H9 (cell line): Measurements from ENCODE around the gene FBXO17. TPM values are rescaled to one million over a fixed set of nuclear protein-coding genes. Genes with fewer than 3 reads are reported as not detected.

ENCODE experiments used
- DNase-seq: peaks from one replicate; pipeline ENCODE4 v3.0.0-alpha.2; 2017
- H2AFZ ChIP-seq: one replicate; pipeline ENCODE4 v1.6.1; 2013; ENCODE audit warnings: mild to moderate bottlenecking, low read length, control low read depth, moderate library complexity
- H2AK5ac ChIP-seq: 2 replicates; pipeline ENCODE4 v1.6.1; 2013; ENCODE audit warnings: low read length, control low read depth, mixed read lengths; ENCODE audit not compliant: insufficient read length
- H2BK120ac ChIP-seq: one replicate; pipeline ENCODE4 v1.6.1; 2013; ENCODE audit warnings: low read depth, mild to moderate bottlenecking, low read length, control low read depth, inconsistent platforms; ENCODE audit not compliant: poor library complexity, severe bottlenecking
- H2BK12ac ChIP-seq: 2 replicates; pipeline ENCODE4 v1.6.1; 2013; ENCODE audit warnings: low read length, control low read depth, mixed read lengths, low read depth; ENCODE audit not compliant: insufficient read length
- H2BK15ac ChIP-seq: 2 replicates; pipeline ENCODE4 v1.6.1; 2013; ENCODE audit warnings: low read depth, low read length, control low read depth
- H2BK20ac ChIP-seq: one replicate; pipeline ENCODE4 v1.6.1; 2013; ENCODE audit warnings: low read depth, mild to moderate bottlenecking, low read length, control low read depth, inconsistent platforms; ENCODE audit not compliant: poor library complexity, severe bottlenecking
- H2BK5ac ChIP-seq: 2 replicates; pipeline ENCODE4 v1.6.1; 2013; ENCODE audit warnings: low read length, control low read depth, mixed read lengths; ENCODE audit not compliant: insufficient read length
- H3K14ac ChIP-seq: 2 replicates; pipeline ENCODE4 v1.6.1; 2013; ENCODE audit warnings: low read length, control low read depth; ENCODE audit not compliant: insufficient read depth
- H3K18ac ChIP-seq: 2 replicates; pipeline ENCODE4 v1.6.1; 2013; ENCODE audit warnings: low read depth, mild to moderate bottlenecking, mixed read lengths, low read length, control low read depth; ENCODE audit not compliant: insufficient read length
- H3K23ac ChIP-seq: 2 replicates; pipeline ENCODE4 v1.6.1; 2013; ENCODE audit warnings: low read length, control low read depth, mixed read lengths, low read depth; ENCODE audit not compliant: insufficient read length
- H3K23me2 ChIP-seq: 2 replicates; pipeline ENCODE4 v1.6.1; 2013; ENCODE audit warnings: low read depth, mild to moderate bottlenecking, mixed read lengths, low read length, control low read depth; ENCODE audit not compliant: insufficient read length, poor library complexity, severe bottlenecking
- H3K27ac ChIP-seq: 2 replicates; pipeline ENCODE4 v1.5.1; 2013; ENCODE audit warnings: low read length, control low read depth, mixed read lengths, low read depth; ENCODE audit not compliant: insufficient read length
- H3K27me3 ChIP-seq: 2 replicates; pipeline ENCODE4 v1.6.1; 2013; ENCODE audit warnings: low read length, control low read depth, inconsistent platforms; ENCODE audit not compliant: insufficient read depth
- H3K4ac ChIP-seq: 2 replicates; pipeline ENCODE4 v1.6.1; 2013; ENCODE audit warnings: low read depth, mild to moderate bottlenecking, control low read depth, inconsistent platforms, low read length, moderate library complexity
- H3K4me1 ChIP-seq: 2 replicates; pipeline ENCODE4 v1.6.1; 2013; ENCODE audit warnings: low read length, control low read depth, inconsistent platforms; ENCODE audit not compliant: insufficient read depth
- H3K4me2 ChIP-seq: 2 replicates; pipeline ENCODE4 v1.6.1; 2013; ENCODE audit warnings: low read length, control low read depth, mixed read lengths; ENCODE audit not compliant: insufficient read length, insufficient read depth
- H3K56ac ChIP-seq: 2 replicates; pipeline ENCODE4 v1.6.1; 2013; ENCODE audit warnings: low read depth, mild to moderate bottlenecking, mixed read lengths, low read length, control low read depth; ENCODE audit not compliant: insufficient read length
- H3K79me1 ChIP-seq: 2 replicates; pipeline ENCODE4 v1.6.1; 2013; ENCODE audit warnings: low read depth, mild to moderate bottlenecking, moderate library complexity, low read length, control low read depth, inconsistent platforms; ENCODE audit not compliant: insufficient read depth, poor library complexity, severe bottlenecking
- H3K79me2 ChIP-seq: 2 replicates; pipeline ENCODE4 v1.6.1; 2013; ENCODE audit warnings: low read length, control low read depth, inconsistent platforms; ENCODE audit not compliant: insufficient read depth
- H3K9ac ChIP-seq: 2 replicates; pipeline ENCODE4 v1.6.1; 2013; ENCODE audit warnings: low read length, control low read depth, mixed read lengths; ENCODE audit not compliant: insufficient read length; ENCODE audit errors: extremely low read depth
- H3K9me3 ChIP-seq: one replicate; pipeline ENCODE4 v1.6.1; 2013; ENCODE audit warnings: low read depth, low read length, inconsistent platforms; ENCODE audit not compliant: control insufficient read depth
- H3T11ph ChIP-seq: one replicate; pipeline ENCODE4 v1.6.1; 2013; ENCODE audit warnings: mild to moderate bottlenecking, low read length, control low read depth, inconsistent platforms
- H4K20me1 ChIP-seq: one replicate; pipeline ENCODE4 v1.6.1; 2013; ENCODE audit not compliant: control insufficient read depth, insufficient read length, insufficient read depth
- H4K5ac ChIP-seq: 2 replicates; pipeline ENCODE4 v1.6.1; 2013; ENCODE audit warnings: low read depth, mild to moderate bottlenecking, mixed read lengths, low read length, control low read depth; ENCODE audit not compliant: insufficient read length
- H4K8ac ChIP-seq: replicated peaks from 2 replicates; pipeline ENCODE4 v1.6.1; 2013; ENCODE audit warnings: low read length, control low read depth, mixed read lengths, low read depth; ENCODE audit not compliant: insufficient read length
- H4K91ac ChIP-seq: 2 replicates; pipeline ENCODE4 v1.6.1; 2013; ENCODE audit warnings: low read depth, mild to moderate bottlenecking, moderate library complexity, mixed read lengths, low read length, control low read depth; ENCODE audit not compliant: insufficient read length
- H3K27ac Mint-ChIP-seq, 3 experiments: 2 replicates in 2 of 3; 3 replicates in 1 of 3; pipeline ENCODE4 v1.8.0; 2020 to 2021; ENCODE audit warnings: mixed read lengths in 3 of 3, mild to moderate bottlenecking in 1 of 3, moderate library complexity in 1 of 3
- H3K27me3 Mint-ChIP-seq: 2 replicates; pipeline ENCODE4 v1.8.0; 2021; ENCODE audit warnings: low read depth, mild to moderate bottlenecking, moderate library complexity, mixed read lengths
- H3K36me3 Mint-ChIP-seq, 3 experiments: 2 replicates in 2 of 3; 3 replicates in 1 of 3; pipeline ENCODE4 v1.8.0; 2020 to 2021; ENCODE audit warnings: low read depth in 3 of 3, mixed read lengths in 3 of 3; ENCODE audit not compliant: insufficient read depth in 1 of 3
- H3K4me1 Mint-ChIP-seq, 2 experiments: 2 replicates each; pipeline ENCODE4 v1.8.0; 2020; ENCODE audit warnings: mixed read lengths in 2 of 2
- H3K4me3 Mint-ChIP-seq, 2 experiments: 2 replicates in 1 of 2; 3 replicates in 1 of 2; pipeline ENCODE4 v1.8.0; 2020 to 2021; ENCODE audit warnings: mild to moderate bottlenecking in 2 of 2, mixed read lengths in 2 of 2, moderate library complexity in 1 of 2
- H3K9me3 Mint-ChIP-seq, 2 experiments: 2 replicates in 1 of 2; 3 replicates in 1 of 2; pipeline ENCODE4 v1.8.0; 2020; ENCODE audit warnings: mild to moderate bottlenecking in 2 of 2, mixed read lengths in 2 of 2, moderate library complexity in 1 of 2
- whole genome bisulfite sequencing: extraction: QIAGEN DNeasy Blood & Tissue Kit; methylation state at CpG from one replicate; pipeline ENCODE4 v1.1.7; 2013; ENCODE audit warnings: missing lambda C conversion rate, low lambda C conversion rate, mixed read lengths; ENCODE audit not compliant: insufficient read length; ENCODE audit errors: extremely low coverage; 5-methylcytosine and 5-hydroxymethylcytosine counted together
- total RNA-seq: library from RNA; stranded (reverse); gene quantifications from 2 replicates; pipeline ENCODE4 v1.2.1, GENCODE V29; 2021
- TF ChIP-seq, protein P1 (sequence below): fragments of 200-600 bp; sonication (generic); conservative IDR thresholded peaks from 3 replicates; pipeline ENCODE4 v1.8.0; 2021; ENCODE audit warnings: antibody characterized with exemption, mild to moderate bottlenecking

FBXO17 gene
- total RNA-seq, 1 experiment from 2014 or later = 25.5 TPM

DNA sequence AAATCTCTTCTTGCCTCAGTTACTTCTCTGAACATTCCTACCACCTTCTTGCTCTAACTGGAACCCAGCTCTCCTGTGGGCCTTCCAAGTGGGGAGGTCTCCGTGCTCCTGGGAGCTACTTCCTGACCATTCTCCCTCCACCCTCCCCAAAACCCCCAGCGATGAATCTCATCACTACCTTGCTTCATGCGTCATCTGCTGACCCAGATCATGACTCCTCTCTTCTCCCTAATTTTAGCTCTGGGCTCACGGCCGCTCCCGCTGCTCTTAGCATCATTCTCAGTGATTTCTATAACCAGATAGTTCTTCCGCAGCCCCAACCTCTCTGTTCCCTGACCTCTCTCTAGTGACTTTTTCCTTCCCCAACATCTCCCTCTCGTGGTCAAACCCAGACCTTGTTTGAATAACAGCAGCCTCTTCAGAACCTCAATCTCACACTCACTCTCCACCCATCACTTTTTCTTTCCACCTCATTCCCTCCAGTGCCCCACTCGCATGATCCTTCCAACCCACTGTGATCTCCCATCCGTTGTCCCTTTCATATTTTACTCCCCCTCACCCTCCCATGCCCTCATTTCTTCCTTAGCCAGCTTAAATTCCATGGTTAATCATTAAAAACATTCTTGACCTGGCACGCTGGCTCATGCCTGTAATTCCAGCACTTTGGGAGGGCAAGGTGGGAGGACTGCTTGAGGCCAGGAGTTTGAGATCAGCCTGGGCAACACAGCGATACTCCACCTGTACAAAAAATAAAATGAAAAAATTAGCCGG, 23.0 kb downstream of the FBXO17 start:
- Histone ChIP-seq H3K4me1 (no peaks in the 10 kb centered on the region; the same call in 1 of the 2 replicates), H4K20me1 (no peaks in the 10 kb centered on the region), H3K18ac (no peak overlapping the region), H3K79me1 (no peaks in the 10 kb centered on the region), H3K9me3 (no peaks in the 10 kb centered on the region), H2BK20ac (no peak overlapping the region), H2BK120ac (no peak overlapping the region), H2AFZ (no peak overlapping the region), H3K27me3 (no peaks in the 10 kb centered on the region), H3K23ac (no peak overlapping the region), H3K79me2 (no peaks in the 10 kb centered on the region), H3K23me2 (no peaks in the 10 kb centered on the region), H3K27ac (no peak overlapping the region), H3K14ac (no peak overlapping the region), H4K91ac (no peak overlapping the region), H2BK15ac (no peak overlapping the region), H2BK12ac (no peak overlapping the region), H2AK5ac (no peak overlapping the region), H3K4ac (no peak overlapping the region), H4K8ac (no peak overlapping the region), H3K4me2 (no peak overlapping the region), H4K5ac (no peak overlapping the region), H2BK5ac (no peak overlapping the region), H3T11ph (no peak overlapping the region), H3K56ac (no peak overlapping the region), H3K9ac (no peak overlapping the region)
- Mint-ChIP-seq H3K27ac (peak overlapping the region in 1 of 3 experiments; percentile 48; a peak in 4 of 7 replicates), H3K36me3 (peaks cover 5 to 25% (median 24%) of the 10 kb centered on the region in 3 experiments; a peak in 5 of 7 replicates), H3K27me3 (peaks cover 9% of the 10 kb centered on the region), H3K9me3 (no peaks in the 10 kb centered on the region; a peak in 1 of 5 replicates), H3K4me3 (0 out of 5 replicates have a peak overlapping the region, but pooled peaks of 1 of the 2 experiments have one; percentile 2), H3K4me1 (peaks cover 16% of the 10 kb centered on the region in 2 experiments)
- TF ChIP-seq, protein P1, sequence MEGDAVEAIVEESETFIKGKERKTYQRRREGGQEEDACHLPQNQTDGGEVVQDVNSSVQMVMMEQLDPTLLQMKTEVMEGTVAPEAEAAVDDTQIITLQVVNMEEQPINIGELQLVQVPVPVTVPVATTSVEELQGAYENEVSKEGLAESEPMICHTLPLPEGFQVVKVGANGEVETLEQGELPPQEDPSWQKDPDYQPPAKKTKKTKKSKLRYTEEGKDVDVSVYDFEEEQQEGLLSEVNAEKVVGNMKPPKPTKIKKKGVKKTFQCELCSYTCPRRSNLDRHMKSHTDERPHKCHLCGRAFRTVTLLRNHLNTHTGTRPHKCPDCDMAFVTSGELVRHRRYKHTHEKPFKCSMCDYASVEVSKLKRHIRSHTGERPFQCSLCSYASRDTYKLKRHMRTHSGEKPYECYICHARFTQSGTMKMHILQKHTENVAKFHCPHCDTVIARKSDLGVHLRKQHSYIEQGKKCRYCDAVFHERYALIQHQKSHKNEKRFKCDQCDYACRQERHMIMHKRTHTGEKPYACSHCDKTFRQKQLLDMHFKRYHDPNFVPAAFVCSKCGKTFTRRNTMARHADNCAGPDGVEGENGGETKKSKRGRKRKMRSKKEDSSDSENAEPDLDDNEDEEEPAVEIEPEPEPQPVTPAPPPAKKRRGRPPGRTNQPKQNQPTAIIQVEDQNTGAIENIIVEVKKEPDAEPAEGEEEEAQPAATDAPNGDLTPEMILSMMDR = peak; percentile 64
- peak; percentile 50 for DNase-seq
- WGBS = no CpG with 5 or more reads among the region's 13 CpGs
